Measurements from ENCODE around the gene UBAP1.
"Not testable (repeated sequence)": the region's sequence is repeated elsewhere in the genome, so short reads cannot be mapped to it uniquely, and the experiment has no call there.

The UBAP1 gene

GRCh38 chr9:34178436-34179212 lies at the start of gene UBAP1:
Gene UBAP1 (plus strand): TSS chr9:34179043. CDS start chr9:34220915, 41,872 bp downstream.
- DNase-seq (ENCODE audit: low read depth): peak; percentile 94

DNA sequence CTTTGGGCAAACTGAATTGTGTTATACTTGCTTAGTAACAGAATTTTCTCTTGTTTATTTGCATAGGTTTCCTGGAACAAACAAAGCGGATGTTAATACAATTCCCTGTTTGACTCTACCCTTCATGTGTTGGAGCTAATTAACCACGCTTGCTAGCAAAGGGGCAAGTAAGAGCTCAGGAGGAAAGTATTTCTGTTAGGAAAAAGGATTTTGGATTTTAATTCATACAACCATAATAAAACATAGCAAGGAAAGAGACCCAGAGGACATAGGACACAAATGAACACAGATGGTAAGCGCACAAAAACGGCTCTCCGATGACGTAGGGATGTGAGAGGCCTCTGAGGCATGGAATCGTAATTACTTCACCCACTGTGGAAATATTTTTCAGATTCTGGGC lies 47.3 kb upstream of the UBAP1 start:
- no peak for DNase-seq (ENCODE audit: low read depth)

DNA sequence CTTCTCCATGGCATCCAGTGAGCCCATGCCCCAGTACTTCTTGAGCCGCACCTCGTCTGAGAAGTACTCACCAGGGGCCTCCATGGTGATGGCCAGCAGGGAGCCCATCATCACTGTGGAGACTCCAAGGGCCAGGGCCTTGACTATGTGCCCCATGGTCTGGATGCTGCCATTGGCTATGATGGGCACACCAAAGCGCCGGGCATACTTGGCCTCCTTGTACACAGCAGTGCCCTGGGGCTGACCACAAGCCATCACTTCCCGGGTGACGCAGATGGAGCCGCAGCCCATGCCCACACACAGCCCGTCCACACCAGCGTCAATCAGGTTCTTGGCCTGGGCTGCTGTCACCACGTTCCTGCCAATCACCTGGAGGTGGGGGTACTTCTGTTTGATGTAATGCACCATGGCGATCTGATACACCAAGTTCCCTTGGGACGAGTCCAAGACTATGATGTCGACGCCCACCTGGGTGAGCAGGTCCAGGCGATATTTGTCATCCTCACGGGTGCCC lies 45.4 kb upstream of the UBAP1 start:
- DNase-seq (ENCODE audit: low read depth): no peak

DNA sequence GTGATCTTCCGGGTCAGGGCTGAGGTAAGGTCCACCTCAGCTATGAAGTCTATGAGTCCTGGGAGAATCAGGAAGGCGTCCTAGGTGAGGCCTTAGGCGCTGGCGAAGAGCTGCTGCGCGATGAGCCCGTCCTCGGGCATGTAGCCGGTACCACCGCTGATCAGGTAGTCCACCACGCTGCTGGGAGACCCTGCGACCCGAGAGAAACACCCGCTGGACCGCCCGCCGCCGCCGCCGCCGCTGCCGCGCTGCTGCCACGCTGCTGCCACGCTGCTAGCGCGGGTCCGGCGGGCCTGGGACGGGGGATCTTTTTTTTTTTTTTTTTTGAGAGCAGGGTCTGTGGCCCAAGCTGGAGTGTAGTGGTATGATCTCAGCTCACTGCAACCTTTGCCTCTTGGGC lies 44.3 kb upstream of the UBAP1 start:
- no peak for DNase-seq (ENCODE audit: low read depth)

- DNase-seq (ENCODE audit: low read depth): not testable (repeated sequence)
Measured at GRCh38 chr9:34138644-34139043, 40.2 kb upstream of the UBAP1 start.

DNA sequence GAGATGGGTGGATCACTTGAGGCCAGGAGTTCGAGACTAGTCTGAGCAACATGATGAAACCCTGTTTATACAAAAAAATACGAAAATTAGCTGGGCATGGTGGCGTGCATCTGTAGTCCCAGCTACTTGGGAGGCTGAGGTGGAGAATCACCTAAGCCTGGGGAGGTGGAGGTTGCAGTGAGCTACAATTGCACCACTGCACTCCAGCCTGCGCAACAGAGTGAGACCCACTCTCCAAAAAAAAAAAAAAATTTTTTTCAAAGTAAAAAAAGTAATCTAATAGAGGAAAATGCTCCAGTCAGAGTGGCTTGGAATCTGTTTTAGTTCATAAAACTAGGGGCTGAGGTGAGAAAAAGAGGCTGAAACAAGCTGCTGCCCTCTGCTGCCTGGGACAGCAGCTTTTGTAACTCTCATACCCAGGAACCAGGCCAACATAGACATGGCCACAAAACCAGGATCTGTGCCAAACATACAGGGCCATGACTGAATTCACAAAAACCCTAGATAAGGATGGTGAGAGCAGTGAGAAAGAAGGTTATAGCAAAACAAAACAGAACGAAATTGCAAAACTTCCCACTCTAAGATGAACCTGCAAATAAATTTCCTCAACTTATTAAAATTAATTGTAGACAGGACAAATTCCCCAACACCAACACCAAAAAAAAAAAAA lies 39.2 kb upstream of the UBAP1 start:
- DNase-seq (ENCODE audit: low read depth): no peak

- DNase-seq (ENCODE audit: low read depth): no peak
Measured at GRCh38 chr9:34140853-34141252, 38.0 kb upstream of the UBAP1 start.

DNA sequence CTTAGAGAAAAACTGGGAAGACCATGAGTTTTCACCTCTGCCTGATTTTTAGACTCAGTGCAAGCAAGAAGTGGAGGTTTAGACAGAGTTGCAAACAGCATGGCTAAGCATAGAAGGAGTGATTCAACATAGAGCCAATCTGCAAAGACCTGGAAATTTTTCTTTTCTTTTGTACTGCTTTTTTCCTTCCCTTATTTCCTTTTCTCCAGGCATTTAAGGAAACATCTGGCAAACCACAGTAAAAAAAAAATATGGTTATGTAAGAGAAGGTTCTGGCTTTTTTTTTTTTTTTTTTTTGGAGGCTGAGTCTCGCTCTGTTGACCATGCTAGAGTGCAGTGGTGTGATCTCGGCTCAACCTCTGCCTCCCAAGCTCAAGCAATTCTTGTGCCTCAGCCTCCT lies 35.7 kb upstream of the UBAP1 start:
- DNase-seq (ENCODE audit: low read depth): no peak

- no peak for DNase-seq (ENCODE audit: low read depth)
Measured at GRCh38 chr9:34145165-34145564, 33.7 kb upstream of the UBAP1 start.

GRCh38 chr9:34151398-34151797 lies 27.4 kb upstream of the UBAP1 start:
- DNase-seq (ENCODE audit: low read depth): no peak

DNA sequence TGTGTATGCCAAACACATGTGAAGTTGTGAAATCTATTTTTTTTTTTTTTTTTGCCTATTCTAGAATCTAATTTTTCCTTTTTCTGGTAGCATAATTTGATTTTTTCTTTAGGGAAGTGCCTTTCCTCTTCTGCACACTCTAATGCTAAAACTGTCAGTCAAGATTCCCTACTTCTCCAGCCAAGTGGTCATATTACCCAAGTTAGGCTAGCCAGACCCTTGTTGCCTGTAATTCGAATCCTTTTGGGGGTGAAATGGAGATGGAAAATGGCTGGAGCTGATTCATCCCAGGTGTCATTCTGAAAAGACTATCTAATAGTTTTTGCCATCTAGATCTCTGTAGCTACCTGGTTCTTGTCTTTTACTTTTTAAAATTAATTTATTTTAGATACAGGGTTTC lies 24.8 kb upstream of the UBAP1 start:
- no peak for DNase-seq (ENCODE audit: low read depth)

- DNase-seq (ENCODE audit: low read depth): no peak
Measured at GRCh38 chr9:34157318-34157717, 21.5 kb upstream of the UBAP1 start.

DNA sequence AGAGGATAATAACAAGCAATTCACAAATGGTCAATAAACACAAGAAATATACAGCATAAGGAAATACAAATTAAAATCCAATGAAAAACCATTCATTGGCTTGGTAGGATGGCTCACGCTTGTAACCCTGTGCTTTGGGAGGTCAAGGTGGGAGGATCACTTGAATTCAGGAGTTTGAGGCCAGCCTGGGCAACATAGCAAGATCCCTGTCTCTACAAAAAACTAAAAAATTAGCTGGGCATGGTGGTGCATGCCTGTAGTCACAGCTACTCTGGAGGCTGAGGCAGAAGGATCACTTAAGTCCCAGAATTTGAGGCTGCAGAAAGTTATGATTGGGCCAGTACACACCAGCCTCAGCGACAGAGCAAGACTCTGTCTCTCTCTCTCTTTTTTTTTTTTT lies 20.9 kb upstream of the UBAP1 start:
- DNase-seq (ENCODE audit: low read depth): no peak

DNA sequence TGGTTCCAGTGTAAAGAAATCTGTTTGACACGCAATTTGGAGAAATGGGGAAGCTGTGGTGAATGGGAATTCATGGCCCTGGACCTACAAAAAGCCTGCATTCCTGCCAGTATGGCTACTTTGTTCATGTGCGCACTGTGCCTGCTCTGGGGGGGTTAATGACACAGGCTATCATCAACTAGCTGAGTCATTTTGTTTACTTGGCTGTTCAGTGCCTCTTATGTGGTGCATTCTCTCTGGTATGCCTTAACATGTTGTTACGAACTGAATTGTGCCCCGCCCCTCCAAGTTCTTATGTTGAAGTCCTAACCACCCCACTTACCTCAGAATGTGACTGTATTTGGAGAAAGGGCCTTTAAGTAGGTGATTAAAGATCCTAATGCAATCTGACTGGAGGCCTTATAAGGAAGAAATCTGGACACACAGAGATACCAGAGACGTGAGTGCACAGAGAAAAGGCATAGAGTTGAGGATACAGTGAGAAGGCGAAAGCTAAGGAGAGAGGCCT lies 20.4 kb upstream of the UBAP1 start:
- no peak for DNase-seq (ENCODE audit: low read depth)

DNA sequence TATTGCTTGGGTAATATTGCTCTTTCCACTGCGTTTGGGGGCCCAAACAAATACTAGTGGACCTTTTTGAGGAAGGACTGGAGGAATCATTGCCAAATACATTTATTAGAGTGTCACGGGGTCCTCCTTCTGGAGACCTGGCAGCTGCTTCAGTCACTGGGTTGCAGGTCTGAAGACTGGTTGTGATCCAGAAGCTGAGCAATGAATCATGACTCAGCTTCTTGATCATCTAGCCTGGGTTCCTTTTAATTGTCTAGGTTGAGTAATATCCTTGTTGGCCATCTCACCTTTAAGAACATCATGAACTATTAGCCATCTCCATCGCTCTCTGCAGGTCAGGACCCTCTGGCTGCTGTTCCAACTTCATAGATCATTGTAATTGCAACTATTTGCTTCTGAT lies 15.4 kb upstream of the UBAP1 start:
- no peak for DNase-seq (ENCODE audit: low read depth)

DNA sequence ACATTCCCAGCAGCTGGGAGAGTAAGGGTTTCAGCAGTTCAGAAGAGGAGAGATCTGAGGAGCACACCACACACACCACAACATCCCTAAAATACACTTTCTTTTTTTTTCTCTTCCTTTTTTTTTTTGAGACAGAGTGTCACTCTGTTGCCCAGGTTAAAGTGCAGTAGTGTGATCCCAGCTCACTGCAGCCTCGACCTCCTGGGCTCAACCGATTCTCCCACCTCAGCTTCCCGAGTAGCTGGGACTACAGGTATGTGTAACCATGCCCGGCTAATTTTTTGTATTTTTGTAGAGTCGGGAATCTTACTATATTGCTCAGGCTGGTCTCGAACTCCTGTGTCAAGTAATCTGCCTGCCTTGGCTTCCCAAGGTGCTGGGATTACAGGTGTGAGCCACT lies 9.7 kb upstream of the UBAP1 start:
- DNase-seq (ENCODE audit: low read depth): no peak

GRCh38 chr9:34170237-34170991 lies 8.4 kb upstream of the UBAP1 start:
- no peak for DNase-seq (ENCODE audit: low read depth)

GRCh38 chr9:34171753-34172535 lies 6.9 kb upstream of the UBAP1 start:
- no peak for DNase-seq (ENCODE audit: low read depth)

DNA sequence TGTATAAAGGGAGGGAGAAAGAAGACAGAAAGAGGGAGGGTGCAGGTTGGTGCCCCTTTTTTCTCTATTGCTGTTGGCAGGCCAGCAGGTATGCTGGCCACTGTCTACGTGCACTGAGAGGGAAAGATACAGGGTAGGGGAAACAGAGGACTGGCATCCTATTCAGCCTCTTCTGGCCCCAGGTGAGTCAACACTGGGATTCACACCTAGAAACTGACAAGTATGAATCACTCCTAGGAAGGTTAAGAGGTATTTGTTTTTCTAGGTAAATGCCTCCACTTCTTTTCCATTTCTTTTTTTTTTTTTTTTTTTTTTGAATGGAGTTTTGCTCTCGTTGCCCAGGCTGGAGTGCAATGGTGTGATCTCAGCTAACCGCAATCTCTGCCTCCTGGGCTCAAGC lies 2.8 kb upstream of the UBAP1 start:
- no peak for DNase-seq (ENCODE audit: low read depth)

DNA sequence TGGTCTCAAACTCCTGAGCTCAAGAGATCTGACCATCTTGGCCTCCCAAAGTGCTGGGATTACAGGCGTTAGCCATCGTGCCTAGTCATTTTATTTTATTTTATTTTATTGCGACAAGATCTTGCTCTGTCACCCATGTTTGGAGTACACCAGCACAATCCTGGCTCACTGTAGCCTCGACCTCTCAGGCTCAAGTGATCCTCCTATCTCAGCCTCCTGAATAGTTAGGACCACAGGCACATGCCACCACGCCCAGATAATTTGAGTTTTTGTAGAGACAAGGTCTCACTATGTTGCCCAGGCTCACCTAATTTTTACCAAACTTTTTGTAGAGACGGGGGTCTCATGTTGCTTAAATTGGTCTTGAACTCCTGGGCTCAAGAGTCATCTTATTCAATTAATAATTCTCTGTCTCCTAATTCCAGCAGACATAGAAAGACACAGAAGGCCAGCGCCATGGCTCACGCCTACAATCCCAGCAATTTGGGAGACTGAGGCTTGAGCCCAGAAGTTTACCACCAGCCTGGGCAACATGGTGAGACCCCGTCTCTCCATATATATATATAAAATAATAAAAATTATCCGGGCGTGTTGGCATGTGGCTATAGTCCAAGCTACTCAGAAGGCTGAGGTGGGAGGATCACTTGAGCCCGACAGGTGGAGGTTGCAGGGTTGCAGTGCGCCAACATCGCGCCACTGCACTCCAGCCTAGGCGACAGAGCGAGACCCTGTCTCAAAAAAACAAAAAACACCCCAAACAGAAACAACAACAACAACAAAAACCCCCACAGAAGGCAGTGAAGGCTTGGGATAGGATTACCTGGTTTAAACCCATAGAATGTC lies 1.0 kb upstream of the UBAP1 start:
- no peak for DNase-seq (ENCODE audit: low read depth)
